Measurements from ENCODE around the gene SECISBP2.

The SECISBP2 gene

GRCh38 chr9:89351584-89352300, 33.4 kb downstream of the SECISBP2 start:
- DNase-seq = no peak

DNA sequence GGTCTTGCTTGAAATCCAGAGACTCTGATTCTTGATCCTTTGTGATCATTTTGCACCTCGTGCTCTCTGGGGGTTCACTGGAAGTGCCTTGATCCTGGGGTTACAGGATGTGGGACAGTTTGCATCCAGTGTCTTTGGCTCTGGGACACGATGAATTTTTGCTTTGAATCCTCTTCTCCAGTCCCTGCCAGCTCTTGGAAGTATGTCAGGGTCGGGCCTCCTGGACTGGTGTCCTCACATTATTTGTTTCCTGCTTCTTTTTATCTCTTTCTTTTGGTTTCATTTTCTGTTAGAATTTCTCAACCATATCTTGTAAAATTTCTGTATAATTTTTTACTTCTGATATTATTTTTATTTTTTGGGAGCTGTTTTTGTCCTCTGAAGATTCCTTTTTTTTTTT, 34.2 kb downstream of the SECISBP2 start:
- DNase-seq = no peak

DNA sequence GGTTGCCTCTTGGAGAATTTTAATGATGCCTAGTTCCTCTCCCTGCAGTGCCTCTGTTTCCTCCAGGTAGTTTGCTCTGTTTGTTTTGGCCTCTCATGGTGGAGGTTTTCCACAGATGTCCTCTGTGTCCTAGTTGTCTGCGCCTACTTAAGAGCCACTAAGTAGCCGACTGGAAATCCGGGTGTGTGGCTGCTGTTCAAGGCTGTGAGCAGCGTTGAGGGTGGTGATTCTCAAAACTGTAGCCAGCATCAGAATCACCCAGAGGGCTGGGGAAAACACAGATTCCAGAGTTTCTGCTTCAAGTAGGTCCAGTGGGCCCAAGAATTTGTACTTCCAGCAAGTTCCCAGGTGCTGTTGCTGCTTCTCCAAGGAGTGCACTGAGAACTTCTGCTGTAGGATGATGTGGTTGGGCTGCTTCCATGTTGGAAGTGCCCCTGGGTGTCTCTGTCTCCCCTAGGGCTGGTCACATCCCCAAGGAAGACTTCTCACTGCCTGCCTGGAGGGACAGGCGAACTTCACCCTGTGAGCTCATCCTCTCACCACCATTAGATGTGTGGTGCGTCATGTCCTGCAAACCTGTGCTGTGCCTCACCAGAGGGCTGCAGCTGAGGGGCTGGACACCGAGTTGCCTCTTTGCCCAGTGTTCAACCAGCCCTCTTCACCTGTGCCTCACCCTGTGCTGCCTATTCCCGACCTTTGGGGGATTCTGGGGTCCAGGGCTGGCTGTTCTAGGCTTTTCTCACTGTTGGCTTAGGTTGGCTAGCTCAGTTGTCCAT, 34.8 kb downstream of the SECISBP2 start:
- DNase-seq = no peak

DNA sequence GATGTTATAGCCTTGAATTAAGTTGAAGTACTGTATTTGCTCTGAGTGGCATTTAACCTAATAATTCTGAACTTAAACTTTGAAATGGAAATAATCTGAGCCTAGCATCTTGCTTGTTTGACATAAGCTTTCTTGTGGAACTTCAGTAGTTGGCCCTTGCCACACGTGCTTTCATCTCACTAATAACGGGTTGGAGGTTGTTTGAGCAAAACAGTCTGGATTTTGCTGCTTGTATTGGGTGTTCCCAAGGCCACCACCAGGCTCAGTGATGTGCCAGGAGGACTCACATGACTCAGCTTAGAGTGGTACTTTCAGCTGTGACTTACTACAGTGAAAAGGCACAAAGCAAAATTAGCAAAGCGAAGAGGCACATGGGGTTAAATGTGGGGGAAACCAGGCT, 35.7 kb downstream of the SECISBP2 start:
- DNase-seq = no peak

GRCh38 chr9:89354471-89354870, 36.2 kb downstream of the SECISBP2 start:
- no peak for DNase-seq

- DNase-seq = no peak
Observed at GRCh38 chr9:89356782-89357181, 38.5 kb downstream of the SECISBP2 start.

GRCh38 chr9:89357331-89358197, 39.3 kb downstream of the SECISBP2 start:
- DNase-seq = no peak

DNA sequence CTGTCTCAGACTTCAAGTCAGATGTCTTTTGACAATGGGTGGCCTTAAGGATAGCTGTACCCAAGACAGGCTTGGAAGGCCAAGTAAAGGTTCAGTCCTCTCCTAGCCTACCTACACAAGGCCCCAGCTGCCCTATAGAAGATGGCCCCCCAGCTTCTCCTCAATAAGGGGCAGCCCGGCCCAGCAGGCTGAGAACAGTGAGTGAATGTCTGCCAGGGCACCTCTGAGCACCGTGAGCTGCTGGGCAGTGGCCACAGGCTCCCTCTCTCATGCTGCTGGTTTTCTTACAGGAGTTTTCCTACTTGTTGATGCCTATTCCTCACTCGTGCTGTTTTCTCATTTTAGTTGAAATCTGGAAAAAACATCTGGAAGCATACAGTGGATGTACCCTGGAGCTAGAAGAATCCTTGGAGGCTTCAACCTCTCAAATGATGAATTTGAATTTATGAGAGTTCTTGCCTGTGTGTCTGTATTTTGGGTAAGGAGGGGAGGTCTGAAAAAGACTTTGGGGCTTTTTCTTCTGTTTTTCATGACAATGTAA, 40.1 kb downstream of the SECISBP2 start:
- DNase-seq = no peak

GRCh38 chr9:89358985-89359384, 40.7 kb downstream of the SECISBP2 start:
- DNase-seq = no peak

DNA sequence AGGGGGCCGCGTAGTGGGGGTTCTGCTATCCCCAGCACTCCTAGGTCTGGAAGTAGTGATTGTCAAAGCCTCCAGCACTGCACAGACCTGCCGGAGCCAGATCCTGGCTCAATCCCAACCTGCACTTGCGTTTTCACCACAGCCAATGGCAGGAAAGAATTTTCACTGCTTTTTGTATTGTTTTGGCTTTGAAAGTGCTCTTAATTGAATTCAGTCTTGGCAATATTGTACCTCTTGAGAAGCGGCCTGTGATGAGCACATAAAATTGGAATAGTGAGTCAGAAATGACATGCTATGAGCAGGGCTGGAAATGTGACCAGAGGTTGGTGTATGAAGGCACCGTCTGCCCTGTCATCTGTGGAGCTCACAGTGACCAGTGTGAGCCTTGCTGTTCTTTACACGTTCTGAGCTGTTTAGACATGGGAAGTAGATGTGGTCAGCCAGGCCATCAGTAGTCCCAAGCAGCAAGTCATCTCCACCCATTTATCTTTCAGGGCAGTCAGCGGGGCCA, 41.5 kb downstream of the SECISBP2 start:
- no peak for DNase-seq

- DNase-seq = no peak
Observed at GRCh38 chr9:89360465-89360864, 42.2 kb downstream of the SECISBP2 start.

DNA sequence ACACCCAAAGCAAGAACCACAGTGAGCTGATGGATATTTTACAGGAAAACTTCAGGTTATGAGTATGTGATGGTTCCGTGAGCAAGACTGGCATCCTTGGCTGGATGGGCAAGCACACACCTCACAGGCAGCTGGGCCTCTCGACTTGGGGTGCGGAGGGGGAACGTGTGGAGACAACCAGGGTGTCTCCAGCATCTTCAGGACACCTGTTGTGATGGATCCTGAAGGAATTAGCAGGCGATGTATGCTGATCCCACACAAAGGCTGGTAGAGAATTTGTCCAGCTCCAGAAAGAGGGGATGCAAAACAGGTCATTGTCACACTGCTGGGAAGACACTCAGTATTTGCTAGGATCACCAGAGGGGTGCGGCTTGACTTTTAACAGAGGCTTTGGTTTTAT, 42.7 kb downstream of the SECISBP2 start:
- no peak for DNase-seq

DNA sequence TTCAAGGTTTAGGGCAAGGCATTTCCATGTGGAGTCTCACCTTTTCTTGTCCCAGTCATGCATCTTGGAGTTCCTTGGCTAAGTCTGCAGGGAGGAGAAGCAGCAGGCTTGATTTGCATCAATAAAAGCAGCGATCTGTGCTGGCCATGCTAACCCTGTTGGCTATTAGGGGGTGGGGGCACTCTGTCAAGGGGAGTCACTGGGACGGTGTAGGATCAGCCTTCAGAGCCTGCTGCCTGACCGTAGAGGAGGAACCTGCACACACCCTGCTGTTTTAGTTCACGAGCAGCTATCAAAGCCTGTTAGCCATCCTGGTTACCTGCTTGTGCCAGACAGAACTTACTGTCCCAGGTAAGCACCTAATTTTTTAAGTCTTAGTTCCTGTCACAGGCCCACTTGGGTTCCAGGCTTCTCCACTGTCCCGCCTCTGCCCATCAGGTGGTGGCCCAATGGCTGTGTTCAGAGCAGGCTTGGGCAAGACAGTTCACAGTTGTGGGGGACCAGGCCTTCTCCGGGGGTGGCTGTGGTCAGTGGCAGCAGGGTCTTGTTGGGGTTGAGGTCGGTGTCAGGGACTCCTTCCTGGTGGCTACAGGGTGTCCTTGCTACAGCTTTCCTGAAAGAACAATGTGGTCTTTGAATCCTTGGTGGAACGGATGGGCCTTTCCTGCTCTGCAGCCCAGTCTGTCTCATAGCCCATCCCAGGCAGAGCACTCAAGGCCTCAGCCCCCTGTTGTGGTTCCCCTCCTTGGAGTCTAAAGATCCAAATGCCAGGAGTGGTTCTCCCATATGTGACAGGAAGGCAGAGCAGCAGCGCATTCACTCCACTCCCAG, 43.7 kb downstream of the SECISBP2 start:
- DNase-seq = no peak

DNA sequence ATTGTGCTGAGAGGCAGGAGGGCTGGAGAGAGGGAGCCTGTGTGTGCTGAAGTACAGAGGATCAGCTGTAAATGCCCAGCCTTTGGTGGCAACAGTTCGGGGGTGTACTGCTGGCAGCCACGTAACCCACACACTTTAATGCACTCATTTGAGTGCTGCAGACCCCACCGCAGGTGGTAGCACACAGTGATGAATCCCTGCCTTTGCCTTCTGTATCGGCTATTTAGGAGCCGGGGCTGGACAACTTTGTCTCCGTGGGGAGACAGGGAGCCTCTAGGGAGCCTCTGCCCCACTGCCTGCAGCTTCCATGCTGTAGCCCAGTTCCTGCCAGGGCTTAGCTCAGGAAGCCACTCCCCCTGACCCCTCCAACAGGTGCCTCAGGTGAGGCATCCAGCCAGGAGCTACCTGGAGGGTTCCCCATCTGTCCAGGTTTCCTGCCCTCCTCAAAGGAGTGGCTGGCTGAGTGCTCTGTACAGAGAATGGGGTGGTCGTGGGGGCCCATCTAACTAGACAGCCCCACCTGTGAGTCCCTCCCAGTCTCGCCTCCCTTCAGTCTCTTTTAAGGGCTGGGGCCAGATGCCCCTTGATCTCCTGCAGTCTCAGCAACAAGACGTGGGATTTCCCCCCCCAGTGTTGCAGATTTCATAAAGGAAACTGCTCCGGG, 44.5 kb downstream of the SECISBP2 start:
- no peak for DNase-seq

- DNase-seq = no peak
Observed at GRCh38 chr9:89363311-89363670, 45.0 kb downstream of the SECISBP2 start.

DNA sequence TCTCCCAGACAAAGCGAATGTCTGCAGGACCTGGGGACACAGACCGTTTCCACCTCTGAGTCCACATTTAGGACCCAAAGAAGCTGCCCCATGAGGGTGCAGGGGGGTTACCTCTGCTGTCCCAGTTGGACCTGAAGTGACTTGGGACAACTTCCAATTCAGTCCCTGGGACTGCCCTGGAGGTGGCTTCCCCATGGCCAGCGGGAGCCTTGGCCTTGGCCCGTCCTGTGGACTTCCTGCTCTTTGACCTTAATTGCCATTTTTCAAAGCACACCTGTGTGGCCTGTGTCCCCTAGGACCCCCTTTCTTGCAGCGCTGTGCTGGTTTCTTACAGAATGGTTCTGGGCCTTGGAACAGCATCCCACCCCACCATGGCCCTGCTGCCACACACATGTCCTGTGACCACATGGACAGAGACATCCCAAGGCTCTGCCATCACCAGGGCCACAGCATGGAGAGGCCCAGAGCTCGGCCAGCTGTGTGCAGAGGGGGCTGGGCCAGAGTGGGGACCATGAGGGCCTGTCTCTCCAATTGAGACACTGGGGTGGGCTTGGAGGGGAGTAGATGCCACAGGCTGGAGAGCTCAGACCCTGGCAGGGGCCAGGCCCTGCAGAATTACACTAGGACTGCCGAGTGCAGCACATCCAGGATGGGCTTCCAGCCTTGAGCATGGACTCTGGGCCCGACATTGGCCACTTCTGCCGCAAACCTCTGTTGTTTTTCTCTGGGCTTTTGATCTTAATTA, 45.8 kb downstream of the SECISBP2 start:
- DNase-seq = no peak

GRCh38 chr9:89364666-89365531, 46.6 kb downstream of the SECISBP2 start:
- DNase-seq = no peak

DNA sequence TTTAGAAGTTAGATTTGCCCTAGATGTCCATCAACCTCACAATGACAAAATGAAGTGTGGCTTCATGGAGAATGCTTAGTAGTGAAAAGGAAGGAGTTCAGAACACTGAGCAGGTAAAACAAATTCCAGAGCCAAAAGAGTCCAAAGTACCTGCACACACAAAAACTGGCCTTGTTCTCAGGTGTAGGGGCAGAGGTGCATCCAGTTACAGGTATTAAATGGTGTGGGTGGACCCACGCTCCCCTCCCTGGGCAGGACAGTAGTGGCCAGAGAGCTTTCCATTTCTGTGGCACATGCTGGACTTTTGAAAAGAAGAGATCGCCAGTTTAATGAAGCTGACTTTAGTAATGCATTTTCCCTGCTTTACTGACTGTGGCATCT, 47.2 kb downstream of the SECISBP2 start:
- no peak for DNase-seq

DNA sequence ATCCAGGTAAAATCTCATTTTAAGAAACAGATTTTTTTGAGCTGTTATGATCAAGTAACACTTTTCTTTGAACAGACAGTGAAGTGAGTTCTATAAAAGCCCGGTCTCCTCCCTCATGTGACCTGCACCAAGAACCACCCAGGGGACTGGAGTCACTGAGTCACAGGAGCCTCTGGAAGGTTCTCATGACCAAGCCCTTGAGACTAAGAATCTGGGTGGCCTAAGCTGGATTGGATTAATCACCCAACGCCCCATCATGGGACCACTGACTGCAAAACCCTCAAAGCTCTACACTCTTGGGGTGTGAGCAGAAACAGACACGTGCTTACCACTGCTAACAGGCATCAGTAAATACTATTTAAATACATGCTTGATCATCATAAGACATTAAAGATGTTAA, 48.4 kb downstream of the SECISBP2 start:
- DNase-seq = peak; percentile 48

DNA sequence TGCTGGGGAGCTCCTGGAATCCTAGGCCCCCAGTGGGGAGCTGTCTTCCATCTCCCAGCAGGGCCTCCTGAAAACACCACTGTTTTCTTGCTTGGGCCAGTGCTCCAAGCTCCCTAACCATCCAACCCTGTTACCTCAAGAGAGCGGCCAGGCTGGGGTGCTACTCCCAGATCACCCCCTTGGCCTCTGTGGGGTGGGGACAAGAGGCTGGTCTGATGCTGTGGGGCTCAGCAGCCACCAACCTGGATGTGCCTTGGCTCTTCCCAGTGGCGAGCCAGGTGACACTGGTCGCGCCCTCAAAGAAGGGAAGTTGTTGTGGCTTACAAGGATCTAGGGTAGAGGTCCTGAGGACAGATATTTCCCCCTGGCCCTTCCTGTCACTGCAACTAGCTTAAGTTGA, 49.0 kb downstream of the SECISBP2 start:
- DNase-seq = no peak
